B cell (primary cell): Measurements from ENCODE around the gene IMMP2L. TPM values are rescaled to one million over a fixed set of nuclear protein-coding genes. Genes with fewer than 3 reads are reported as not detected.

Experiments
- ATAC-seq: fragments of 200-7000 bp; cut with Tn5 transposase; one replicate; pipeline ENCODE4 v1.10.0; 2021; ENCODE audit warnings: low read depth, mild to moderate bottlenecking, moderate number of reproducible peaks, moderate library complexity
- CTCF ChIA-PET: fragments of 350-600 bp; sonication (Branson Sonifier 250); formaldehyde crosslinking; loops from one replicate; lab custom pipeline; 2021; ENCODE audit warnings: antibody characterized with exemption, inconsistent platforms; lab: Charles Lee
- POLR2A ChIA-PET: fragments of 350-600 bp; sonication (Branson Sonifier 250); formaldehyde crosslinking; loops from one replicate; lab custom pipeline; 2021; ENCODE audit warnings: antibody characterized with exemption; lab: Charles Lee
- DNase-seq: peaks from one replicate; pipeline ENCODE4 v3.0.0; 2013
- H2AFZ ChIP-seq: 2 replicates; pipeline ENCODE4 v1.6.1; 2012; ENCODE audit warnings: mild to moderate bottlenecking, low read depth, low read length; ENCODE audit not compliant: insufficient read depth, poor library complexity, severe bottlenecking
- H3K27ac ChIP-seq, 2 donors: 1 replicate in 1 of 2; 2 replicates in 1 of 2; pipeline ENCODE4 v1.5.1; 2012 to 2013; ENCODE audit warnings: low read length in 2 of 2, mild to moderate bottlenecking in 2 of 2, moderate library complexity in 1 of 2
- H3K27me3 ChIP-seq, 4 experiments: fragments of 200-600 bp in 1 of 4; sonication (generic) in 1 of 4; replicated peaks in 1 of 4; 1 replicate in 2 of 4; 2 replicates in 2 of 4; pipeline versions ENCODE4 v1.6.1 to v1.7.0; 2013 to 2016; ENCODE audit warnings: low read length in 3 of 4, mild to moderate bottlenecking in 2 of 4, mixed read lengths in 1 of 4, moderate library complexity in 1 of 4; ENCODE audit not compliant: insufficient read depth in 4 of 4, control insufficient read depth in 3 of 4; ENCODE audit errors: control extremely low read depth in 1 of 4
- H3K36me3 ChIP-seq, 2 experiments: replicated peaks in 1 of 2; 1 replicate in 1 of 2; 2 replicates in 1 of 2; pipeline versions ENCODE4 v1.6.1 to v1.7.1; 2013; ENCODE audit warnings: low read length in 1 of 2; ENCODE audit not compliant: insufficient read depth in 2 of 2, control insufficient read depth in 1 of 2; ENCODE audit errors: control extremely low read depth in 1 of 2, extremely low read depth in 1 of 2
- H3K4me1 ChIP-seq, 2 donors: fragments of 200-600 bp in 1 of 2; sonication (generic) in 1 of 2; 1 replicate in 1 of 2; 2 replicates in 1 of 2; pipeline versions ENCODE4 v1.5.1 to v1.6.1; 2013 to 2017; ENCODE audit warnings: low read length in 2 of 2; ENCODE audit not compliant: control insufficient read depth in 2 of 2, insufficient read depth in 2 of 2
- H3K4me2 ChIP-seq: replicated peaks from 2 replicates; pipeline ENCODE3; 2012; ENCODE audit warnings: mild to moderate bottlenecking, low read depth, low read length; ENCODE audit not compliant: poor library complexity, severe bottlenecking
- H3K4me3 ChIP-seq, 5 experiments: fragments of 200-600 bp in 1 of 5; sonication (generic) in 1 of 5; 1 replicate in 3 of 5; 2 replicates in 2 of 5; pipeline versions ENCODE4 v1.5.1 to v1.7.0; 2011 to 2016; ENCODE audit warnings: low read length in 4 of 5, mild to moderate bottlenecking in 4 of 5, low read depth in 2 of 5, control low read depth in 1 of 5, moderate library complexity in 1 of 5; ENCODE audit not compliant: insufficient read depth in 1 of 5; ENCODE audit errors: control extremely low read depth in 1 of 5, extremely low read depth in 1 of 5
- H3K79me2 ChIP-seq: fragments of 200-600 bp; sonication (generic); one replicate; pipeline ENCODE4 v1.6.0; 2016; ENCODE audit warnings: low read length; ENCODE audit not compliant: control insufficient read depth, insufficient read depth
- H3K9ac ChIP-seq: fragments of 200-600 bp; sonication (generic); 2 replicates; pipeline ENCODE4 v1.6.1; 2017; ENCODE audit warnings: mild to moderate bottlenecking, low read length, moderate library complexity
- H3K9me3 ChIP-seq, 3 donors: one replicate each; pipeline versions ENCODE4 v1.6.1 to v1.7.1; 2013; ENCODE audit warnings: low read length in 2 of 3; ENCODE audit not compliant: control insufficient read depth in 2 of 3, insufficient read depth in 1 of 3; ENCODE audit errors: control extremely low read depth in 1 of 3
- H4K20me1 ChIP-seq: 2 replicates; pipeline ENCODE4 v1.6.0; 2012; ENCODE audit warnings: mild to moderate bottlenecking, low read length; ENCODE audit not compliant: insufficient read depth, control insufficient read depth, poor library complexity, severe bottlenecking
- H3K27ac Mint-ChIP-seq: one replicate; pipeline ENCODE4 v1.8.0; 2021; ENCODE audit warnings: mixed read lengths
- H3K27me3 Mint-ChIP-seq: one replicate; pipeline ENCODE4 v1.8.0; 2021; ENCODE audit warnings: mixed read lengths
- H3K4me1 Mint-ChIP-seq: one replicate; pipeline ENCODE4 v1.8.0; 2021; ENCODE audit warnings: mixed read lengths
- H3K4me3 Mint-ChIP-seq: one replicate; pipeline ENCODE4 v1.8.0; 2021; ENCODE audit warnings: mixed read lengths
- H3K9me3 Mint-ChIP-seq: one replicate; pipeline ENCODE4 v1.8.0; 2022; ENCODE audit warnings: mixed read lengths; ENCODE audit not compliant: insufficient read depth
- CTCF ChIP-seq: fragments of 200-600 bp; IDR thresholded peaks from one replicate; pipeline ENCODE4 v1.8.0; 2022; ENCODE audit warnings: antibody characterized with exemption, mild to moderate bottlenecking
- EZH2 ChIP-seq: IDR thresholded peaks from 2 replicates; pipeline ENCODE4 v1.6.1; 2012; ENCODE audit warnings: borderline replicate concordance, low read depth, mild to moderate bottlenecking, moderate library complexity, low read length; ENCODE audit not compliant: insufficient read depth, poor library complexity, severe bottlenecking
- WGBS: methylation state at CpG from one replicate; pipeline ENCODE4 v1.1.5; 2013; ENCODE audit warnings: missing lambda C conversion rate; ENCODE audit not compliant: insufficient coverage; 5-methylcytosine and 5-hydroxymethylcytosine counted together
- intact Hi-C: fragments of 100-400 bp; cut with micrococcal nuclease; formaldehyde crosslinking; loops from one replicate; pipeline ENCODE4 v1.10.0; 2022
- polyA plus RNA-seq: library from polyadenylated mRNA; depleted of rRNA; stranded (reverse); fragments of >200 nt; gene quantifications from 2 replicates; pipeline ENCODE4 v1.2.3, GENCODE V29; 2012
- total RNA-seq, 2 donors: library from RNA; stranded (reverse); fragments of 120-200 nt in 1 of 2; gene quantifications; 1 replicate in 1 of 2; 2 replicates in 1 of 2; pipeline versions ENCODE4 v1.2.3 to v1.2.4, GENCODE V29; 2013 to 2022

IMMP2L gene
- total and polyA plus RNA-seq, 2 donors (not counting 1 experiment from before 2014, with no cell fraction given), result 3.8 to 34.2 TPM

DNA sequence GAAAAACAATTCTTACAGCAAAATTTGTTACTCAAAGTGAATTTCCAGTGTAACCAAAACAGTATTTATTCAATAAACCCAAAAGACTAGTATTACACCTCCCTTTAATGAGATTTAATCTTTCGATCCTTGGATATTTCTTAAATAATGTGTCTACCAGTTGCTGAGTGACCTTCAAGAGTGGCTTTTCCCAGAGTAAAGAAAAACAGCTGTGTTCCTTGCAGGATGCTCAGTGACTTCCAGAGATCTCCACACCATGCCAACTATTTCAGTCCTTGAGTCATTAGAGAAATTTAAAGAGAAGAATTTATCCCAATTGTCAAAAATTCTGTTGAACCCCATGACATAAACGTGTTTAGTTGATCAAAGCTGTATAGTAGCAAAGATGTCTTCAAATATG is 44.0 kb downstream of the IMMP2L start:
- intact Hi-C loops, result no loop called here
- Mint-ChIP-seq H3K27me3 (no peaks in the 10 kb centered on the region), H3K4me3 (no peak overlapping the region), H3K4me1 (no peaks in the 10 kb centered on the region), H3K27ac (no peak overlapping the region), H3K9me3 (no peaks in the 10 kb centered on the region)
- POLR2A ChIA-PET, result no interaction called here
- peaks cover 0 to 8% (median 0%) of the 10 kb centered on the region in 3 donors for H3K9me3 ChIP-seq
- H3K9ac ChIP-seq, result no peak overlapping the region
- CTCF ChIA-PET, result no interaction called here
- TF ChIP-seq EZH2 (no peak), CTCF (no peak)
- no peak for DNase-seq
- no peaks in the 10 kb centered on the region for H3K79me2 ChIP-seq
- H3K4me1 ChIP-seq, result no peaks in the 10 kb centered on the region
- no peak for ATAC-seq
- H3K36me3 ChIP-seq, result no peaks in the 10 kb centered on the region
- H3K27me3 ChIP-seq, result no peaks in the 10 kb centered on the region
- H3K27ac ChIP-seq, result no peak overlapping the region
- H4K20me1 ChIP-seq, result no peaks in the 10 kb centered on the region
- no peak overlapping the region for H2AFZ ChIP-seq
- no CpG with 5 or more reads among the region's 2 CpGs for WGBS
- H3K4me3 ChIP-seq, result no peak overlapping the region
- H3K4me2 ChIP-seq, result no peak overlapping the region

DNA sequence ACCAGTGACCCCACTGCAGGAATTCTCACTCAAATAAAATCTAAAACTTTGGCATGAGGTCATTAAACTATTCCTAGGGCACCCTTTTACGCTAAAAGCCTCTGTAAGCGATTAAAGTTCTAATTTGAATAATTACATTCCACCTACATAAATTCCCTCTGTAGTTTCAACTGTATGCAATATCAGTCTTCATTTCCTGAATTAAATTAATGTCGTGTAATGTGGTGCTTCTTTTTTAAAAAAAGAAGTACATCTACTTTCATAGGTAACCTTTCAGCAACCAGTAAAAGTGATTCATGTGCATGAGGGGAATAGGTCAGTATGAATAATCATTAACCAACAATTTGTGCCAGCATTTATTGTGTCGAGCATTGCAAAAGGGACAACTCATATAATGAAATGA is 44.7 kb downstream of the IMMP2L start:
- no peak for DNase-seq
- no peak overlapping the region for H3K4me3 Mint-ChIP-seq

More for the DNA sequence above, 44.7 kb downstream of the IMMP2L start:
- no peak overlapping the region for H3K9ac ChIP-seq
- intact Hi-C loops, result no loop called here
- H3K27me3 Mint-ChIP-seq, result no peaks in the 10 kb centered on the region
- POLR2A ChIA-PET, result no interaction called here
- WGBS, result no CpG with 5 or more reads among the region's 4 CpGs
- H3K27me3 ChIP-seq, result no peaks in the 10 kb centered on the region
- no peak overlapping the region for H3K4me3 ChIP-seq
- H4K20me1 ChIP-seq, result no peaks in the 10 kb centered on the region
- no peak overlapping the region for H3K27ac ChIP-seq
- H3K4me1 Mint-ChIP-seq, result no peaks in the 10 kb centered on the region
- H3K27ac Mint-ChIP-seq, result no peak overlapping the region
- no peaks in the 10 kb centered on the region for H3K4me1 ChIP-seq
- H3K79me2 ChIP-seq, result no peaks in the 10 kb centered on the region
- TF ChIP-seq CTCF, result no peak
- no peak for TF ChIP-seq EZH2
- CTCF ChIA-PET, result no interaction called here
- no peaks in the 10 kb centered on the region for H3K36me3 ChIP-seq
- no peaks in the 10 kb centered on the region for H3K9me3 Mint-ChIP-seq
- peaks cover 0 to 8% (median 0%) of the 10 kb centered on the region in 3 donors for H3K9me3 ChIP-seq
- no peak overlapping the region for H2AFZ ChIP-seq
- H3K4me2 ChIP-seq, result no peak overlapping the region
- ATAC-seq, result no peak
